ENCODE measurements around the gene AKNA.

DNA sequence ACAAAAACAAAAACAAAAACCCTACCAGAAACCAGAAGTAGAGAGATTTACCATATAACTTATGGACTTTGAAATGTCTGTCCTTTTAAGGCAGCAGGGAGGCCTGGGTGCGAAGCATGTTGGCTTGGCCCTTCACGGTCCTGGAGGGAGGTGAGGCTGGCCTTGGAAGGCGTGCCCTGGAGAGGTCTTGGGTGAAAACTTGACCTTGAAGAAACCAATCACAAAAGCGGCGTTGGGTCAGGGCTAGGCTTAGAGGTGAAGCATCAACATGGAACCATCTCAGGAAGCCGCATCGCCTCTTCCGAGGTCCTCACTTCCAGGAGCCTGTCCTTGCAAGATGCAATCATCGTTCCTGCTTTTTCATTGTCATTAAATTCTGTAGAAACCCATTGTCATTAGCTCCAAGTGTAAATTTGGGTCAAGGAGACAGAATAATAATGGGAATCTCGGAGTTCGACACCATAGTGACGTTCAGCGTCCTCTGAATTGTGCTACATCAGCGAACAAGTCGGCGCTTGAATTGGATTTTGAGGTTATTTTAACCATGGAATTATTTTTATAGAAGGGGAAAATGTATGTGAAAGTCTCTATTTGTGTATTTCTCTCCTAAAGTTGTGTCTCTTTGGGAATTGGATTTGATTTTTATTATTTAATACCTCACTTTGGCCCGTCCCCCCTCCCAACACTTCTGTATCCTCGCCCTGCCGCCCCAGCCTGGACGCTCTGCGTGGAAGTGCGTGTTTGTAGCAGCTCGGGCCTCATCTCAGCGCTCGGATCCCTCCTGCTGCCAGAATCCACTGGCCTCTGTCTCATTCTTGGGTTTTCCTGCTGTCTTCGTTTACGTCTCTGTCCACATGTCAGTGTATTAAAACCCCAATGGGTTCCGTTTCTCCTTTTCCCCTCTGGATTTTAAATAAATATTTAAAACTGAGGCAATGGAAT lies 75.9 kb downstream of the AKNA start:
- TF ChIP-seq, protein P1, sequence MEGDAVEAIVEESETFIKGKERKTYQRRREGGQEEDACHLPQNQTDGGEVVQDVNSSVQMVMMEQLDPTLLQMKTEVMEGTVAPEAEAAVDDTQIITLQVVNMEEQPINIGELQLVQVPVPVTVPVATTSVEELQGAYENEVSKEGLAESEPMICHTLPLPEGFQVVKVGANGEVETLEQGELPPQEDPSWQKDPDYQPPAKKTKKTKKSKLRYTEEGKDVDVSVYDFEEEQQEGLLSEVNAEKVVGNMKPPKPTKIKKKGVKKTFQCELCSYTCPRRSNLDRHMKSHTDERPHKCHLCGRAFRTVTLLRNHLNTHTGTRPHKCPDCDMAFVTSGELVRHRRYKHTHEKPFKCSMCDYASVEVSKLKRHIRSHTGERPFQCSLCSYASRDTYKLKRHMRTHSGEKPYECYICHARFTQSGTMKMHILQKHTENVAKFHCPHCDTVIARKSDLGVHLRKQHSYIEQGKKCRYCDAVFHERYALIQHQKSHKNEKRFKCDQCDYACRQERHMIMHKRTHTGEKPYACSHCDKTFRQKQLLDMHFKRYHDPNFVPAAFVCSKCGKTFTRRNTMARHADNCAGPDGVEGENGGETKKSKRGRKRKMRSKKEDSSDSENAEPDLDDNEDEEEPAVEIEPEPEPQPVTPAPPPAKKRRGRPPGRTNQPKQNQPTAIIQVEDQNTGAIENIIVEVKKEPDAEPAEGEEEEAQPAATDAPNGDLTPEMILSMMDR (IDR thresholded peaks at IDR 0.05) = no peak
- no peak for TF ChIP-seq POLR2A (IDR thresholded peaks at IDR 0.05)
